ENCODE results near the gene PTPRG. TPM values are rescaled to one million over a fixed set of nuclear protein-coding genes. Genes with fewer than 3 reads are reported as not detected.

PTPRG gene
- polyA plus RNA-seq, 1 donor: 95.1 TPM

DNA sequence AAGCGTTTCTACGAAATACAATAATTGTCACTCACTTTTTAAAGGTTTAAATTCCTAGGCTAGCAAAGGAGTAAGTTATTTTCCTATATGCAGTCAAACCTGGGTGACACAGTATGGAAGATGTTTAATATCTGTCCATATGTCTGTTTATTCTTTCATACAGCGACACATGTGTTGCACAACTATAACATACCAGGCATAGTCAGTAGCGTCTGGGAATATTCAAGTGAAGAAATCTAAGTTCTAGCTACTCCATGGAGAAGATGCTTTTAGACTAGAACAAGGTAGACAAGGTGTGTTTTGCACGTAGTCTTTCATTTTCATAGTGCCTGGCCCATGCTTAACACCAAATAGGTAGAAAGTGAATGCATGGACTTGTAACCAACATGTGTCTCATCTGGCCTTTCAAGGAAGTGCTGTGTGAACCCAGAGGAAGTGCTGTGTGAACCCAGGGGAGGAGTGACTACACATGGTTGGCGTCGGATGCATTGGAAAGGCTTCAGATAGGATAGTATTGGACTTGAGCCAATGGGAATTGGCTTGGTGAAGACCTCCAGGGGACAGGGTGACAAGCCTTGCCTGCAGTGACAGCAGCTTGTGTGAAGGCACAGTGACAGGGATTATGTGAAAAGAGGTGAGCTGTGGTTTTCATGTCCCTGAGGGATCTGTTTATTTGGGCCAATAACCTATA lies 267.0 kb downstream of the PTPRG start:
- no peak for DNase-seq

DNA sequence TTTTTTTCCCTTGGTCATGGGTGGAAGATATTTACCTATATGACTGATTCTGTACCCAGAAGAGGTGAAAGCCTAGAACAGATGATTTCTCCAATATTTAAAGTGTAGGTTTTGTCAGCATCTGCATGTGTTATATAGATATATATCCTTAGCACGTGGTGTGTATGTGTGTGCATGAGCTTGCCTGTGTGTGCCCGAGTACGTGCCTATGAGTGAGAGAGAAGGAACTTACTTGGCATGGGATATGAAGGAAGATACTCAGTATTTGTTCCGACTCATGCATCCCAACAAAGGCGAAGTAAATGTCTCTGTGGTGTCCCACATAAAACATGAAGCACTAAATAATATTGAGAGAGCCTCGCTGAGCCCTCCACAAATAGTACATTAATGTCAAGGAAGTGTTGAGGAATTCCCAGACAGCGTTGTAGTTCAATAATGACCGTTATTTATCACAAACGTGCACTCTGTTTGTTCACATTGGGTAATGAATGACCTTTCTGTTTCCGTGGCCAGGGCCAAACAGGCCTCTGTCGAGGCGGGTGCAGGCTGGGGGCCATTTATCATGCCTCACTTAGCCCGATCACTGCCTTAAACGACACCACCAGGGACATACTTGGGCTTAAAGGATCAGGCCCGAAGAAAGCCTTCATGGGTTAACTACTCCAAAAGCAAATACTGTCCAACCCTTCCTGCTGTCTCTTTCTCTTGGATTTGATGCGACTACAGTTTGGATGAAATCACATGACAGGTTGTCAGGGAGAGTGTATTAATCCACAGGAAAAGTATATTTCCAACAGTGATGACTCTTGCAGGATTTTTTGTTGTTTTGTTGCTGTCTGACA lies 267.7 kb downstream of the PTPRG start:
- DNase-seq: no peak

GRCh38 chr3:61829722-61830350 lies 268.5 kb downstream of the PTPRG start:
- DNase-seq: no peak

- DNase-seq: no peak
These were observed 270.6 kb downstream of the PTPRG start for GRCh38 chr3:61831973-61832372.

DNA sequence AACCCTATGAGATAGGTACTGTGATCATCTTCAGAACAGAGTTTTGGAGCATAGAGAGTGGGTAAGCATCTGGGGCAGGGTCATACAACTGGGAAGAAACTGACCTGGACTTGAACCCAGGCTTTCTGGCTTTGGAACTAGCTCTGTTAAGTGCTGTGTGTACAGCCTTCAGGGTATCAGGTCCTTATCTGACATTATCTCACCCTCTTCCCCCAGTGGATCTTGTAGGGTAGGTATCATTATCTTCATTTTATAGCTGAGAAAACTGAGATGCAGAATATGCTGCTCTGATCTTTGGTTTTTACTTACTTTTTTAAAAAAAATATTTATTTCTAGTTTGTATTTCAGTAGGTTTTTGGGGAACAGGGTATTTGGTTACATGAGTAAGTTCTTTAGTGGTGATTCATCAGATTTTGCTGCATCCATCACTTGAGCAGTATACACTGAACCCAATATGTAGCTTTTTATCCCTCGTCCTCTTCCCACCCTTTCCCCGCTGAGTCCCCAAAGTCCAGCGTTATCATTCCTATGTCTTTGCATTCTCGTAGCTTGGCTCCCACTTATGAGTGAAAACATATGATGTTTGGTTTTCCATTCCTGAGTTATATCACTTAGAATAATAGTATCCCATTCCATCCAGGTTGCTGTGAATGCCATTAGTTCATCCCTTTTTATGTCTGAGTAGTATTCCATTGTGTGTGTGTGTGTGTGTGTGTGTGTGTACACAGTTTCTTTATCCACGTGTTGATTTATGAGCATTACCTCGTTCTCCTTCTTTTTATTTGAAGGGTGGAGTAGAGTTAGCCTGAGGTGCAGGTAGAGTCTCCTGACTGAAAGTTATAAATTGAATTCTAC lies 271.2 kb downstream of the PTPRG start:
- DNase-seq: no peak

- no peak for DNase-seq
These were observed 277.9 kb downstream of the PTPRG start for GRCh38 chr3:61839256-61839655.

GRCh38 chr3:61841111-61841845 lies 279.9 kb downstream of the PTPRG start:
- DNase-seq: no peak

DNA sequence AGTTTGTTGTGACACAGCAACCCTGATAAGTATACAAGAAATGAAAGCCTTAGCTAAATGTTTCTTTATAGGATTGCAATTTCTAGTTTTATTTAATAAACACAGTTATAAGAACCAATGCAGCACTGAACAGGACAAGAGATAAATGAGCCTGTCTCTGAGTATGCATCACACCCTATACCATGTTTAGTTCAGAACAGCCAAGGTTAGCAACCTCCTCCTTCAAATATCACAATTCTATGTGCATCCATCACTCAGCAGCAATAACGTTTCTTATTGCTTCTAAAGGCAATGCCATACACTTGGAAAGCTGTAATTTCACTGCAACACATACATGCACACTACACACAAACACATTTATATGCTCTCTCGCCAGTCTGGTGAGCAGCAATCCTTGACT lies 280.6 kb downstream of the PTPRG start:
- no peak for DNase-seq

DNA sequence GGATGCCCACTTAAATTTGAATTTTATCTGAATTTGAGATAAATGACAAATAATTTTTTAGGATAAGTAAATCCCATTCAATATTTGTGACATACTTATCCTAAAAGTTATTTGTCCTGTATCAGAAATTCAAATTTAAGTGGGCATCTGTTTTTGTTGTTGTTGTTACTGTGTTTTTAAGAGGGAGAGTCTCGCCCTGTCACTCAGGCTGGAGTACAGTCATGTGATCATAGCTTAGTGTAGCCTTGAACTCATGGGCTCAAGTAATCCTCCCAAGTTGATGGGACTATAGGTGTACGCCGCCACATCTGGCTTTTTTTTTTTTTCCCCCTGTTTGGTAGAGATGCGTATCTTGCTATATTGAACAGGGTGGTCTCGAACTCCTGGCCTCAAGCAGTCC lies 283.0 kb downstream of the PTPRG start:
- DNase-seq: no peak

- no peak for DNase-seq
These were observed 285.1 kb downstream of the PTPRG start for GRCh38 chr3:61846488-61846887.

DNA sequence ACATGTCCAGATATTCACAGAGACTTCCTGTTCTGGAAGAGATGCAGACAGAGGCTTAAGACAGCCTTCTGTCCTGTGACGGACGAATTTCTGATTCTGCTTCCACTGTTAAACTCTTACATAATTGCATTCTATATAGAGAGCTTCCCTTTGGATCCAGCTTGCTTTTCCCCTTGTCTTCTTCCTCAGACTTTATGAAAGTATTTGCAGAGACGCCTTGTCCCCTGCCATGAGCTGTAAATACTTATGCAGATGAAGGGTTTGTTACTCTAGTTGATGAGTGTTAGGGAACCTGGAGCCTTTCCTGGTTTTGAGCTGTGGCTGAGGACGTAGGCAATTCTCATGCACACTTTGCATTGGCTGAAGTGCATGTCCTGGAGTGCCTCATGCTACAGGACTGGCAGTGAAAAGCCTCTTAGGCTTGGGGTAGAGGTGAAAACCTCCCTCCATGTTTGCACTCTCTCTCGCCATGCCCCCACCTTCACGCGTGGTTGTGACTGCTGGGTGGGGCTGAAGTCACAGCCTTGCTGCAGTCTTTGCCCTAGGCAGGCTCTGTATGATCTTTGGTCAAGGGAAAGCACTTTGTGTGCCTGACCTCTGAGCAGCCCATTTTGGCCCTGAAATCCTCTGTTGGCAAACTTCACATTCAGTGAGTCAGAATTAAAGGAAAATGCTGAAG lies 286.6 kb downstream of the PTPRG start:
- DNase-seq: no peak

DNA sequence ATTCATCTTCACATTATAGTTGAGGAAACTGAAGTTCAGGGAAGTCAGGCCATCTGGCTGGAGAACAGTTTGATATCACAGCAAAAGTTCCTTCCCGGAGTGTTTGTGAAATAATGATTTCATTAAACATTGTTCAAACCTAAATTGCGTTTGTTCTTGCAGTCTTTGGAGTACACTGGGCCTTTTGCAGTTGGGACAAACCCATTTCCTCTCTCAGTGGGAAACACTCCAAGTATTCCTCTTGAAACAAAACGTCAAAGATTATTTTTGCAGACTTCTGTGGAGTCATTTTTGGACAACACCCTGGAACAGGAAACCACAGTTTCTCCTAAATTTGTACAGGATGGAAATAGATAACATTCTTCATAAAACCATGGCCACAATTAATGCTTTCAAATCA lies 287.5 kb downstream of the PTPRG start:
- no peak for DNase-seq

DNA sequence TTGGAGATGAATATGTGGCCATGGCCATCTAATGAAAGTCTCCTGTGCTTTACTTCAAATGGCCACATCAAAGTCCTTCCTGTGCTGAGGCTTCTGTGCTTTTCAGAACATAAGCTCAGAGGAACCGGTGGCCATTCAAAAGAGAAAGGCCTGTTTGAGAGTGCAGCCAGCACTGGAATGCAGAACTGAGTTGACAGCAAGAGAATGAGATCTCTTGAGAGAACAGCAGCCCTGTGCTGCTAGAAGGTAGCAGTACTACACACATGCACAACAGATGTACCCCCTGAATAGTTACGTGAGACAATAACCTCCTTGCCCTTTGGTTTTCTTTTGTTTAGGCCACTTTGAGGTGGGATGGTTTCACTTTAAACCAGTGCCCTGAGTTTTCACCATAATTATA lies 292.5 kb downstream of the PTPRG start:
- DNase-seq: no peak

- no peak for DNase-seq
These were observed 293.8 kb downstream of the PTPRG start for GRCh38 chr3:61855211-61855610.

DNA sequence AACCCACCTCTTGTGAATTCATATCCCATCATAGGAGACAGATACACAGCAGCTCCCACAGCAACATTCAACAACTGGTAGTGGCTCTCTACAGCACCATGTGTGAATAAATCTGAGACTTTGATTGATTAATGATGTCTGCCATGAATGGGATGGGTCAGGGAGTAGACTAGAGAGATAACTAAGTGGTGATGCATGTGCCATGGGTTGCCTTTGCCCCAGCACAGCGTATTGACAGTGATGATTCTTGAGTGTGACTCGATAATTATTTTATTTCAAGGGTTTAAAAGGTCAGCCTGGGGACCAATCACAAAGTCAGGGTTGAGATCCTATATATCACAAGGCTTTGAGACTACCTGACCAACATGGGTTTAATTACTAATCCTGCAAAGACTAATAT lies 295.9 kb downstream of the PTPRG start:
- DNase-seq: no peak

DNA sequence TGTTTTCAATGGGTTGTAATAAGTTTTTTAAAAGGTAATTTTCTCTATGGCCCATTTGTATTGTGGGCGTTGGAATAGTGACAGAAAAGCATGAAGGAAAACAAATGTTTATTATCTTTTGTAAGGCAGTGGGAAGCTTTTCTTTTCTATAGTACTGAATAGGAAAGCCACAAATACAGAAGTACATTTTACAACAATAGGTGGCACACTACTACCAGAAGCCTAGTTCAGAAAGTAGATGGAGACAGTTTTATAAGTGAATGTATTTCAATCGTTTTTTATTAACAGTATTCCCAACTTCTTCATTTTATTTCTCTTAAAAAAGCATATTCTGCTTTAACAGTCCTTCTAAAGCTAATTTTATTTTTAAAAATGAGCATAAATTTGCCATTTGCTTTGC lies 296.7 kb downstream of the PTPRG start:
- DNase-seq: no peak

DNA sequence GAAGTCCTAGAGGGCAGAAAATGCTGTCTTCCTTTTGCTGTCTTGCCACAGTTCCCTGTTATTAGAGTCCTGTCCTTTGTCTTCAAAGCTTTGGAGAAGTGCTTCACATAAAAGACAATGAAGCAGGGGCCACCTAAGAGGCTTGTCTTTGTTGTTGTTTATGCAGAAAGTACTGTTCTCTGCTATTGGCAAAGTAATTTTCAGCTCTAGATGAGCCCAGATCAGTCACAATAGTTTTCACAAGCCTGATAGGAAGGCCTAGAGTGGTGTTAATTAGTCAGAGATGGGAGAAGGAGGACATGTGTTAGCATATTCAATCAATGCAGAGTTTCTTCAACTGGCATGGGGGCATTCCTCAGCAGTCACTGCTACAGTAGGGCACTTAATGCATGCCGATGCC lies 300.0 kb downstream of the PTPRG start:
- DNase-seq: no peak

DNA sequence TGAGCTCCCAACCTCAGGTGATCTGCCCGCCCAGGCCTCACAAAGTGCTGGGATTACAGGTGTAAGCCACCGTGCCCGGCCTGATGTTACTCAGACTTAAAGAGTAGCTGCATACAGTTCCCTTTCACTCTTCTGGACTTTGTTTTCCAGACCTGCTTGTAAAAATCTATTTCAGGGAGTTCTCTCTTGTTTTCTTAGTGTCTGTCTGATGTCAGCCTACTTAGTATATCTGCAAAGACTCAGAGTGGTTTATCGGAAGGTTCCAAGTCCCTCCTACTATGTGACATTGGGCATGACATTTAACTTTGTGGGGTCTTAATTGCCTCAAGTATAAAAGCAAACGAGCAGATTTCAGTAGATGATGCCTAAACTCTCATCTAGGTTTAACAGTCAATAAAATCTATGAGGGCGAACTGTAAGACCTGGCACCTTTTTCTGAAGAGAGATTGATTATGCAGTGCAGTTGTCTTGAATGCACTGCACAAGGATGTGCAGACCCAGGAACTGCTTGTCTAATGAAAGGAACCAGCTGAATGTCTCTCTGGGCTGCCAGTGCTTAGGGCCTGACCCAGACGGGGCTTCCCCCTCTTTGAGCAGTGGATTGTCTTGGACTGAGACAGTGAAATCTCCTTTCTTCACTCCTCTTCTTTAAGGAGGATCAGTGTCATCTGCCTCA lies 301.4 kb downstream of the PTPRG start:
- DNase-seq: no peak

DNA sequence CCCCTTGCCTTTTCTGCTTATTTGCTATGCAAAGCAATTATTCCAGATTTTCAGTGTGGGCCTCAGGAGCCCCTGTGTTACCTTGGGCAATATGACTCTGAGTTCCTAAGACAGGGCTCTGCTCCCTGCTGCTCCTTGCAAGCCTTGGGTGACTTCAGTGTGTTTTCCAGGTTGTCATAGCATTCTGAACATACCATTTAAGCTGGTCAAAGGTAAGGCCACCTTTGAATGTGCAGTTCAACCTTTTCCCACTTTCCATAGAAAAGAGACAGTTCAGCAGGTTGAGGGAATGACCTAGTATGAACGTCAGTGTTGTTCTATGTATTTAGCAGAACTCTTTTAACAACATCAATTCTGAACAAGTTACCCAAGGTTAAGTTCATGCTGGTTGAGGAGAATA lies 302.2 kb downstream of the PTPRG start:
- no peak for DNase-seq

DNA sequence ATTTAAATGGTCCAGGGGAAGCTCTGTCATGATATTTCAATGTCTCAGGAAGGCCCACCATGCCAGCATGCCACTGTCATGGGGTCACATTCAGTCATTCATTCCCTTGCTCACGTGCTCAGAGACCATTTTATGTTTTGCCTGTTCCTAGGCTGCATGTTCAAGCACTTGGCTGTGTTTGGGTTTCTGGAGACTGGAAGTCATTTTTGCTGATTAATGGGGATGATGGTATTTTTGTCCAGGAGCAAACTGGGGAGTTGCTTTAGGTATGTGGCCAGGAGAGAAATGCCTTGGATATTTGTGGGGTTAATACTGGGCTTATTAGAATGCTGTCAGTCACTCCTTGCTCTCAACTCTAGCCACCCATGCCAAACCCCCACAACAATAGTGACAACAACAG lies 303.5 kb downstream of the PTPRG start:
- DNase-seq: no peak
